ENCODE data around the gene NFIX. TPM values are rescaled to one million over a fixed set of nuclear protein-coding genes. Genes with fewer than 3 reads are reported as not detected.

Gene NFIX
- total and polyA plus RNA-seq, 2 of the 13 experiments (the other 11 are each of a cell fraction or from before 2014, with no cell fraction given): 3.4 to 5.4 TPM

- TF ChIP-seq, protein P1, sequence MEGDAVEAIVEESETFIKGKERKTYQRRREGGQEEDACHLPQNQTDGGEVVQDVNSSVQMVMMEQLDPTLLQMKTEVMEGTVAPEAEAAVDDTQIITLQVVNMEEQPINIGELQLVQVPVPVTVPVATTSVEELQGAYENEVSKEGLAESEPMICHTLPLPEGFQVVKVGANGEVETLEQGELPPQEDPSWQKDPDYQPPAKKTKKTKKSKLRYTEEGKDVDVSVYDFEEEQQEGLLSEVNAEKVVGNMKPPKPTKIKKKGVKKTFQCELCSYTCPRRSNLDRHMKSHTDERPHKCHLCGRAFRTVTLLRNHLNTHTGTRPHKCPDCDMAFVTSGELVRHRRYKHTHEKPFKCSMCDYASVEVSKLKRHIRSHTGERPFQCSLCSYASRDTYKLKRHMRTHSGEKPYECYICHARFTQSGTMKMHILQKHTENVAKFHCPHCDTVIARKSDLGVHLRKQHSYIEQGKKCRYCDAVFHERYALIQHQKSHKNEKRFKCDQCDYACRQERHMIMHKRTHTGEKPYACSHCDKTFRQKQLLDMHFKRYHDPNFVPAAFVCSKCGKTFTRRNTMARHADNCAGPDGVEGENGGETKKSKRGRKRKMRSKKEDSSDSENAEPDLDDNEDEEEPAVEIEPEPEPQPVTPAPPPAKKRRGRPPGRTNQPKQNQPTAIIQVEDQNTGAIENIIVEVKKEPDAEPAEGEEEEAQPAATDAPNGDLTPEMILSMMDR (CRISPR knock-in tag; IDR thresholded peaks at IDR 0.05): peak; percentile 45
- no peak for TF ChIP-seq ZMAT5 (CRISPR knock-in tag; IDR thresholded peaks at IDR 0.05; ENCODE audit: borderline replicate concordance, low read depth)
- TF ChIP-seq TARDBP (CRISPR knock-in tag; IDR thresholded peaks at IDR 0.05): no peak
- TF ChIP-seq E2F2 (CRISPR knock-in tag; IDR thresholded peaks at IDR 0.05; ENCODE audit: borderline replicate concordance): no peak
- 0 out of 2 replicates have a peak, but pooled peaks have one; percentile 61 for TF ChIP-seq ZBTB33 (CRISPR knock-in tag; IDR thresholded peaks at IDR 0.05)
Observed at GRCh38 chr19:13038306-13039210, 43.3 kb downstream of the NFIX start (continued).
